Activated T-cell treated with anti-CD3 and anti-CD28 coated beads, Interleukin-2, amount 50 U/mL, for 4 hours (primary cell): Measurements from ENCODE around the gene VPS37C. TPM values are rescaled to one million over a fixed set of nuclear protein-coding genes. Genes with fewer than 3 reads are reported as not detected.
"Not testable (repeated sequence)": the region's sequence is repeated elsewhere in the genome, so short reads cannot be mapped to it uniquely, and the experiment has no call there.

Experiments
- ATAC-seq, 2 donors: fragments of 200-7000 bp; cut with Tn5 transposase; one replicate each; pipeline ENCODE4 v1.10.0; 2021
- DNase-seq: peaks from one replicate; pipeline ENCODE4 v3.0.0-alpha.2; 2020
- H3K27me3 Mint-ChIP-seq: one replicate; pipeline ENCODE4 v1.8.0; 2021; ENCODE audit warnings: low read depth, mixed read lengths
- H3K36me3 Mint-ChIP-seq: one replicate; pipeline ENCODE4 v1.8.0; 2022; ENCODE audit warnings: mixed read lengths; ENCODE audit not compliant: insufficient read depth
- H3K4me1 Mint-ChIP-seq: one replicate; pipeline ENCODE4 v1.8.0; 2021; ENCODE audit warnings: low read depth, mixed read lengths
- H3K4me3 Mint-ChIP-seq: one replicate; pipeline ENCODE4 v1.8.0; 2021; ENCODE audit warnings: mild to moderate bottlenecking, moderate library complexity, mixed read lengths
- H3K9me3 Mint-ChIP-seq: one replicate; pipeline ENCODE4 v1.8.0; 2021; ENCODE audit warnings: mixed read lengths
- total RNA-seq, 3 donors: library from RNA; stranded (reverse); gene quantifications; one replicate each; pipeline ENCODE4 v1.2.1, GENCODE V29; 2021

Gene VPS37C
- total RNA-seq, 3 donors from 2014 or later, result 16.1 to 18.4 (median 17.0) TPM

GRCh38 chr11:61189933-61190332 lies 28.7 kb upstream of the VPS37C start:
- Mint-ChIP-seq H3K27me3 (peaks cover 4% of the 10 kb centered on the region), H3K36me3 (no peaks in the 10 kb centered on the region), H3K4me1 (no peaks in the 10 kb centered on the region), H3K4me3 (no peak overlapping the region), H3K9me3 (no peaks in the 10 kb centered on the region)
- DNase-seq, result no peak
- no peak for ATAC-seq

- Mint-ChIP-seq H3K4me3 (no peak overlapping the region), H3K9me3 (no peaks in the 10 kb centered on the region), H3K27me3 (peaks cover 3% of the 10 kb centered on the region), H3K36me3 (no peaks in the 10 kb centered on the region), H3K4me1 (no peaks in the 10 kb centered on the region)
- ATAC-seq (peak; percentile 82 to 88), DNase-seq (peak; percentile 82)
These were observed 26.4 kb upstream of the VPS37C start for GRCh38 chr11:61187505-61188130.

DNA sequence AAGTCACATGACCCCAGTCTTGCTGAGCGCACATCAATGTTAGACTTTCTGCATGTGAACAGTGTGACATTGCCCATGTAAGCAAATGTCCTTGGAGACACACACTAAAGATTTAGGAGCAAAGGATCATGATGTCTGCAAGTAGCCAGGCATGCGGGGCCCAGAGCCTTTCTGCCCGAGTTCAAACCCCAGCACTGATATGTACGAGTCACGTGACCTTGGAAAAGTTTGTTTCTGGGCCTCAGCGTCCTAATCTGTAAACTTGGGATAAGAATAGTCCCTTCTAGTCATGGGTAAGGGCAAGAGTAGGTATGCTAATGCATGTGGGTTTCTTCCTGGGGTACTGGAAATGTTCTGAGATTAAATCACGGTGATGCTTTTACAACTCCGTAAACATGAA lies 25.3 kb upstream of the VPS37C start:
- Mint-ChIP-seq H3K9me3 (no peaks in the 10 kb centered on the region), H3K36me3 (no peaks in the 10 kb centered on the region), H3K4me3 (no peak overlapping the region), H3K27me3 (peaks cover 3% of the 10 kb centered on the region), H3K4me1 (no peaks in the 10 kb centered on the region)
- DNase-seq, result no peak
- ATAC-seq, result no peak

- H3K36me3 Mint-ChIP-seq, result no peaks in the 10 kb centered on the region
- no peak overlapping the region for H3K4me3 Mint-ChIP-seq
- no peak for DNase-seq
- ATAC-seq, result no peak
- H3K9me3 Mint-ChIP-seq, result no peaks in the 10 kb centered on the region
- no peaks in the 10 kb centered on the region for H3K27me3 Mint-ChIP-seq
- H3K4me1 Mint-ChIP-seq, result no peaks in the 10 kb centered on the region
These were observed 22.4 kb upstream of the VPS37C start for GRCh38 chr11:61183645-61184044.

DNA sequence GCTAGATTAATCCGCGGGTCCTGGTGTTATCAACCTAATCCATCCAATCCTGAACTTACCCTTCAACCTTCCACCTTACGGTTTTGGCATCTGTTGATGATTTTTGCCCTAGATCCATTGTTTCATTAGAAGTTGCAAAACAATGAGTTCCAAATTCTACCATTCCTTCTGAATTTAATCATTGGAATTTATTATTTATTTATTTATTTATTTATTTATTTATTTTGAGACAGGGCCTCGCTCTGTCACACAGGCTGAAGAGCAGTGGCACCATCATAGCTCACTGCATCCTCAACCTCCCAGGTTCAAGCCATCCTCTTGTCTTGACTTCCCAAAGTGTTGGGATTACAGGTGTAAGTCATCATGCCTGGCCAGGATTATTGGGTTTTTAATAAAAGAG lies 20.3 kb upstream of the VPS37C start:
- DNase-seq (no peak), ATAC-seq (no peak)
- Mint-ChIP-seq H3K4me3 (no peak overlapping the region), H3K4me1 (no peaks in the 10 kb centered on the region), H3K27me3 (no peaks in the 10 kb centered on the region), H3K9me3 (no peaks in the 10 kb centered on the region), H3K36me3 (no peaks in the 10 kb centered on the region)

DNA sequence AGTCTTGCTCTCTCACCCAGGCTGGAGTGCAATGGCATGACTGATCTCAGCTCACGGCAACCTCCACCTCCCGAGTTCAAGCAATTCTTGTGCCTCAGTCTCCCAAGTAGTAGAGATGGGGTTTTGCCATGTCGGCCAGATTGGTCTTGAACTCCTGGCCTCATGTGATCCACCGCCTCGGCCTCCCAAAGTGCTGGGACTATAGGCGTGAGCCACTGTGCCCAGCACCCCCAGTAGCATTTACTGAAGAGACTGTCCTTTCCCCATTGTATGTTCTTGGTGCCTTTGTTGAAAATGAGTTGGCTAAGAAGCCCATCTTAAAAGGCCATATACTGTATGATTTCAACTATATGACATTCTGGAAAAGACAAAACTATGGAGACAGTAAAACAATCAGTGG lies 19.0 kb upstream of the VPS37C start:
- not testable (repeated sequence) for H3K27me3 Mint-ChIP-seq, H3K36me3 Mint-ChIP-seq, H3K4me1 Mint-ChIP-seq, H3K9me3 Mint-ChIP-seq, ATAC-seq, DNase-seq, H3K4me3 Mint-ChIP-seq

DNA sequence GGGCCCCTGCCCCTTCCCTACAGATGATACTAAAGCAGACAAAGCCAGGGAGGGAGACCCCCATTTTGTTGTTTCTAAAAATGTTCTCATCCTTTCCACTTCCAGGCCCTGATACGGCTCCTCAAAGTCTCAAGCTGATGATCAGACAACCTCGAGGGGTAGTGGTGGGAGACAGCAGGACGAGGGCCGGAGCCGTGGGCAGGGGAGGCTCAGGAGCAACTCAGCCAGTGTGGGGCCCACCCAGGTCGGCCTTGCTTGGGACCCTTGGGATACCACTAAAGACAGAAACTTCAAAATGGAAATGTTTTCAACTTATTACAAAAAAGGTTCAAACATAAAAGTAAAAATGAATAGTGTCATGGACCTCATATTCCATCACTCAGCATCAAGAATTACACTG lies 15.2 kb upstream of the VPS37C start:
- ATAC-seq (no peak), DNase-seq (no peak)
- H3K4me3 Mint-ChIP-seq, result no peak overlapping the region
- no peaks in the 10 kb centered on the region for H3K36me3 Mint-ChIP-seq
- peaks cover 5% of the 10 kb centered on the region for H3K9me3 Mint-ChIP-seq
- no peaks in the 10 kb centered on the region for H3K27me3 Mint-ChIP-seq
- H3K4me1 Mint-ChIP-seq, result peaks cover 13% of the 10 kb centered on the region

DNA sequence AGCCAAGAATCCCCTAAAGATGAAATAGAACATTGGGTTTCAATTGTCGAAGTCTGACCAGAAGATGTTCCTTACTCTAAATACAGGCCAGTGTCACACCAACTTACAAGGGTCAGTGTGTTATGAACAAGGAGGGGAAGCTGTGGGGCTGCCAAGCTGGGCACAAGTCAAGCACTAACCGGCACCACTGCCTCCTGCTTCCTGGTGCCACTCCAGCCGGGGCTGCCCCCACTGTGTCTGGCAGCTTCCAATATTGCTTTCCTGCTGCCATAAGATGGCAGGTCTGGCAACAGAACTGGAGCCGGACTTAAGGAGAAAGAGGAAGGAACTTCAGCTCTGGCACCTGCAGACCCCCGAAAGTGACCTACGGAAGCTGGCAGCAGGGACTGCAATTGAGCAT lies 13.7 kb upstream of the VPS37C start:
- H3K36me3 Mint-ChIP-seq, result no peaks in the 10 kb centered on the region
- no peaks in the 10 kb centered on the region for H3K27me3 Mint-ChIP-seq
- DNase-seq (no peak), ATAC-seq (no peak)
- H3K4me3 Mint-ChIP-seq, result no peak overlapping the region
- H3K4me1 Mint-ChIP-seq, result peaks cover 13% of the 10 kb centered on the region
- H3K9me3 Mint-ChIP-seq, result peaks cover 5% of the 10 kb centered on the region

DNA sequence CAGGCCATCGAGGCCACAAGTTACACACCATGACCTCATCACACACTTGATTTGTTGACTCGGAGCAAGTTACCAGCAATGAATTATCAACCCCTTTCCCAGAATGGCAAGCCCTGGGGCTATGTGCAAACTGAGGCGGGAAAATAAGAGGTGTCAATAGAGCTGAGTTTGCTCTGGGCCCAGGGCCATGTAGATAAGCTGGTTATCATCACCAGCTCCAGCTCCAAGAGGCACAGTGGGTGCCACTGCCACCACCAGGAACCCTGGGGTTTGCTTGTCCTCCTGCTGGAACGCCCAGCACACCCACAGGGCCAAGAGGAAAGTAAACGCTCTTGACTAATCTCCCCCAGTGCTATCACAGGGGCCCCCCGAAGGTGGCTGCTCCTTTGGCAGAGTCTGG lies 13.0 kb upstream of the VPS37C start:
- H3K4me1 Mint-ChIP-seq, result peaks cover 13% of the 10 kb centered on the region
- H3K36me3 Mint-ChIP-seq, result no peaks in the 10 kb centered on the region
- ATAC-seq (no peak), DNase-seq (no peak)
- H3K9me3 Mint-ChIP-seq, result peaks cover 5% of the 10 kb centered on the region
- no peak overlapping the region for H3K4me3 Mint-ChIP-seq
- H3K27me3 Mint-ChIP-seq, result no peaks in the 10 kb centered on the region

DNA sequence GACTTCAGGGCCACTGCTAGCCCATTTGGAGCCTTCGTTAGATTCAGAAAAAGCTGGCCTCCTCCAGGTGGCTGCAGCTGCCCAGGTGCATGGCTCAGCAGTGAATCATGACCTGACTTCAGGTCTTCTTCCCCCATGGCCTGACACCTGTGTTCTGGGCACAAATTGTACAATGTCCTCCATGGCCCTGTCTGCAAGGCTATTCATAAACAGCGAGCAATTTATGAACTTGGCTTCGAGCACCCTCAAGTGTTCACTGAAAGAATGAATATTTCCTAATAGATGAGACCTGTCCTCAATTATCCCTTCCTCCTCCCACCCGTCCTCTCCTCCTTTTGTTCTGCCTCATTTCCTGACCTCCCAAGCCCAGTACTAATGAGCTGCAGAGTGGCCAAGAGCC lies 12.2 kb upstream of the VPS37C start:
- H3K9me3 Mint-ChIP-seq, result peaks cover 5% of the 10 kb centered on the region
- no peaks in the 10 kb centered on the region for H3K27me3 Mint-ChIP-seq
- peaks cover 13% of the 10 kb centered on the region for H3K4me1 Mint-ChIP-seq
- H3K36me3 Mint-ChIP-seq, result no peaks in the 10 kb centered on the region
- H3K4me3 Mint-ChIP-seq, result no peak overlapping the region
- DNase-seq, result no peak
- ATAC-seq, result no peak

DNA sequence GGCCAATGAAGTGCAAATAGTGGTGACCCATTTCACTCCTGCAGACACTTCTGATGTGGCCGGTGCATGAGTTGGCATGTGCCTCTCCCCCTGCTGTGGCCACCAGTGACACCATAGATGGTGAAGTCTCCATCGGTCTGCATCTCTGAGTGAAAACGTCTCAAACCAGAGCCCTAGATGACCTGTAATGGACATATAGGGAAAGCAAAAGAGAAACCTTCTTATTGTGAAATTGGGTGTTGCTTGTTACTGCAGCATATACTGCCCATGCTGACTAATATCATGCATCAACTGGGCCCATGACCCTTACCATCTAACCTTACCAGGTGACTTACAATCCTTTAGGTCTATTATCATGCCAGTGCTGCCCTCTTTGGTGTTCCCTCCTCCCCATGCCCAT lies 11.7 kb upstream of the VPS37C start:
- H3K4me1 Mint-ChIP-seq, result peaks cover 16% of the 10 kb centered on the region
- ATAC-seq, result no peak
- no peak for DNase-seq
- no peaks in the 10 kb centered on the region for H3K36me3 Mint-ChIP-seq
- H3K27me3 Mint-ChIP-seq, result no peaks in the 10 kb centered on the region
- H3K4me3 Mint-ChIP-seq, result no peak overlapping the region
- peaks cover 5% of the 10 kb centered on the region for H3K9me3 Mint-ChIP-seq

GRCh38 chr11:61172356-61172755 lies 11.1 kb upstream of the VPS37C start:
- ATAC-seq, result no peak
- Mint-ChIP-seq H3K9me3 (peaks cover 5% of the 10 kb centered on the region), H3K27me3 (no peaks in the 10 kb centered on the region), H3K36me3 (no peaks in the 10 kb centered on the region), H3K4me3 (no peak overlapping the region), H3K4me1 (peaks cover 21% of the 10 kb centered on the region)
- DNase-seq, result no peak

DNA sequence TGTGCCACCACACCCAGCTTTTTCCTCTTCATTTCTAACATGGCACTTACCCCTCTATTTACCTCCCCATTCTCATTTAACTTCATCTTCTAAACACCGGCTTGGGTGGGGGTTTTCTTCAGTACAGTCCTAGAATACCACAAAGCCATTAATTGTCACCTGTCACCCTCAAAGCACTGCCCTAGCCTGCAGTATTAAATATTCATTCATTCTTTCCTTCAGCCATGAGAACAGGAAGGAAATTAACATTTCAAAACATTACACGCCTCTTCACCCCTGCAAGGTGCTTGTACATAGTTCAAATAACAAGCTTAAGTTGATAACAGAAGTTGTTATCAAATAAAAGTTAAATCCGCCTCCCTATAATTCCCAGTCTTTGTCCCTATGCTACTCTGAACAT lies 10.7 kb upstream of the VPS37C start:
- H3K9me3 Mint-ChIP-seq, result peaks cover 5% of the 10 kb centered on the region

GRCh38 chr11:61170566-61170965 lies 9.3 kb upstream of the VPS37C start:
- no peak overlapping the region for H3K4me3 Mint-ChIP-seq
- H3K36me3 Mint-ChIP-seq, result no peaks in the 10 kb centered on the region
- H3K4me1 Mint-ChIP-seq, result peaks cover 23% of the 10 kb centered on the region
- peaks cover 5% of the 10 kb centered on the region for H3K9me3 Mint-ChIP-seq
- H3K27me3 Mint-ChIP-seq, result no peaks in the 10 kb centered on the region
- DNase-seq (no peak), ATAC-seq (no peak)

More for the DNA sequence above, 10.7 kb upstream of the VPS37C start:
- Mint-ChIP-seq H3K27me3 (no peaks in the 10 kb centered on the region), H3K4me1 (peaks cover 23% of the 10 kb centered on the region), H3K36me3 (no peaks in the 10 kb centered on the region), H3K4me3 (no peak overlapping the region)
- no peak for DNase-seq
- no peak for ATAC-seq

- Mint-ChIP-seq H3K9me3 (peaks cover 5% of the 10 kb centered on the region), H3K36me3 (no peaks in the 10 kb centered on the region), H3K4me1 (peaks cover 36% of the 10 kb centered on the region), H3K4me3 (no peak overlapping the region), H3K27me3 (no peaks in the 10 kb centered on the region)
- ATAC-seq, result no peak
- DNase-seq, result no peak
These were observed 7.6 kb upstream of the VPS37C start for GRCh38 chr11:61168800-61169199.
